ENCODE data around the gene C4BPA.

The C4BPA gene

DNA sequence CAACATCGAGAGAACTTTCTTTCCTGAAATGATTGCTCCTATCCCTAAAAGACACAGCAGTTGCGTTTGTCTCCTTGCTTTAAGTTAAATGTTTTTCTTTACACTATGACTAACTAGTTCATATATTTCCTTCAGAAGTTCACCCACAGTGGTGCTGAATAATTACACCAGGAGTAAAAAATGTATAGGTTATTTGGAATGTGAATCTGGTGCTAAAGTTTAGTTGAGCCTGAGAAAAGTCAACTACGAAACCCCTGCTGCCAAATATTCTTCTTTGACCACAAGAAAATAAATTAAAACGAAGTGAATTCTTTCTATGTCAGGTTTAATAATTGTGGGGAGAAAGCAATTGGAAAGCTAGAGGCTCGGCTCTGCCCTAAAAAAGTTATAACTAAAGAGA lies 52.8 kb downstream of the C4BPA start:
- Histone ChIP-seq H3K4me3 (ENCODE audit: insufficient read depth, low read length, poor library complexity, severe bottlenecking) (no peak overlapping the region), H3K4me2 (ENCODE audit: low read depth, low read length, poor library complexity, severe bottlenecking) (no peak overlapping the region), H3F3A (ENCODE audit: insufficient read depth) (no peaks in the 10 kb centered on the region), H3K9me2 (replicated peaks; ENCODE audit: insufficient read depth, low read length) (no peaks in the 10 kb centered on the region), H3K36me3 (ENCODE audit: low read length) (no peaks in the 10 kb centered on the region), H4K20me1 (ENCODE audit: low read depth, low read length) (no peaks in the 10 kb centered on the region), H3K27me3 (ENCODE audit: low read length) (no peaks in the 10 kb centered on the region), H3K27ac (ENCODE audit: low read depth, low read length) (no peak overlapping the region), H3K79me2 (ENCODE audit: insufficient read depth, low read length) (no peaks in the 10 kb centered on the region), H3K9me3 (ENCODE audit: insufficient read depth, low read length) (no peaks in the 10 kb centered on the region), H3K9ac (ENCODE audit: low read length) (no peak overlapping the region), H2AFZ (ENCODE audit: low read depth, low read length, severe bottlenecking) (no peak overlapping the region)
- no peak for TF ChIP-seq EZH2phosphoT487 (conservative IDR thresholded peaks at IDR 0.05; ENCODE audit: low read length)
- TF ChIP-seq, protein P1, sequence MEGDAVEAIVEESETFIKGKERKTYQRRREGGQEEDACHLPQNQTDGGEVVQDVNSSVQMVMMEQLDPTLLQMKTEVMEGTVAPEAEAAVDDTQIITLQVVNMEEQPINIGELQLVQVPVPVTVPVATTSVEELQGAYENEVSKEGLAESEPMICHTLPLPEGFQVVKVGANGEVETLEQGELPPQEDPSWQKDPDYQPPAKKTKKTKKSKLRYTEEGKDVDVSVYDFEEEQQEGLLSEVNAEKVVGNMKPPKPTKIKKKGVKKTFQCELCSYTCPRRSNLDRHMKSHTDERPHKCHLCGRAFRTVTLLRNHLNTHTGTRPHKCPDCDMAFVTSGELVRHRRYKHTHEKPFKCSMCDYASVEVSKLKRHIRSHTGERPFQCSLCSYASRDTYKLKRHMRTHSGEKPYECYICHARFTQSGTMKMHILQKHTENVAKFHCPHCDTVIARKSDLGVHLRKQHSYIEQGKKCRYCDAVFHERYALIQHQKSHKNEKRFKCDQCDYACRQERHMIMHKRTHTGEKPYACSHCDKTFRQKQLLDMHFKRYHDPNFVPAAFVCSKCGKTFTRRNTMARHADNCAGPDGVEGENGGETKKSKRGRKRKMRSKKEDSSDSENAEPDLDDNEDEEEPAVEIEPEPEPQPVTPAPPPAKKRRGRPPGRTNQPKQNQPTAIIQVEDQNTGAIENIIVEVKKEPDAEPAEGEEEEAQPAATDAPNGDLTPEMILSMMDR (IDR thresholded peaks at IDR 0.05; ENCODE audit: insufficient read depth, low read length, poor library complexity, severe bottlenecking) = no peak

DNA sequence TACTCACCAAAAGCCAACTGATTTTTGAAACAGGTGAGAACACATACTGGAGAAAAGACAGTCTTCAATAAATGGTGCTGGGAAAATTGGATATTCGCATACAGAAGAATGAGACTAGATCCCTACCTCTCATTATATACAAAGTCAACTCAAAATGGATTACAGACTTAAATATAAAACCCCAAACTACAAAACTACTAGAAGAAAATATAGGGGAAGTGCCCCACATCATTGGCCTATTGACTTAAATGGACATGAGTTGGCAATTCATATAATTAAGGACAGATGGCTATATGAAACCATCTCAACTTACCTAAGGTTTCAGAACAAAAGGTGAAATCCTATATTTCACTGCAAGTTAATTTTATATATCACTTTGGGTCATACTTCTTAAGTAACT lies 60.1 kb downstream of the C4BPA start:
- Histone ChIP-seq H3K4me2 (ENCODE audit: low read depth, low read length, poor library complexity, severe bottlenecking) (no peak overlapping the region), H3K36me3 (ENCODE audit: low read length) (no peaks in the 10 kb centered on the region), H4K20me1 (ENCODE audit: low read depth, low read length) (no peaks in the 10 kb centered on the region), H3K4me3 (ENCODE audit: insufficient read depth, low read length, poor library complexity, severe bottlenecking) (no peak overlapping the region), H3K79me2 (ENCODE audit: insufficient read depth, low read length) (no peaks in the 10 kb centered on the region), H2AFZ (ENCODE audit: low read depth, low read length, severe bottlenecking) (no peak overlapping the region), H3K27me3 (ENCODE audit: low read length) (no peaks in the 10 kb centered on the region), H3K9ac (ENCODE audit: low read length) (no peak overlapping the region), H3F3A (ENCODE audit: insufficient read depth) (no peaks in the 10 kb centered on the region), H3K27ac (ENCODE audit: low read depth, low read length) (no peak overlapping the region), H3K9me2 (replicated peaks; ENCODE audit: insufficient read depth, low read length) (no peaks in the 10 kb centered on the region), H3K9me3 (ENCODE audit: insufficient read depth, low read length) (no peaks in the 10 kb centered on the region)
- TF ChIP-seq EZH2phosphoT487 (conservative IDR thresholded peaks at IDR 0.05; ENCODE audit: low read length) = no peak
- TF ChIP-seq, protein P1 (IDR thresholded peaks at IDR 0.05; ENCODE audit: insufficient read depth, low read length, poor library complexity, severe bottlenecking) = no peak

DNA sequence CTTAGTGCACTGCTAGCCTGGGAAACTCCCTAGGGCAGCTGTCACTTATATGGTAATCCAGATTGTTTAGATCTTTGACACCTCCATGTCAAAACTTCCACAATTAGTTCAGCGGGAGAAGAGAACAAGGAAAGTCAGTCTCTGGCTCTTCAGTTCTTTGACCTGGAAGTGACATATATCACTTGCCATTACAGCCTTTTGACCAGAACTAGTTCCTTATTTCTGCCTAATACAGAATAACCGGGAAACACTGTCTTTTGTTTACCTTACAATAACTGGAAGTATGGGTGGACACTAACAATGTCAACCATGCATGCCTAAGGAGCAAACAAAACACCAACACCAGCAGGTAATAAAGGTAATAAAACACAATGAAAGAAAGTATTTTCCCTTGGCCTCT lies 68.3 kb downstream of the C4BPA start:
- H3K4me2 ChIP-seq (ENCODE audit: low read depth, low read length, poor library complexity, severe bottlenecking) = no peak overlapping the region
- no peaks in the 10 kb centered on the region for H3K79me2 ChIP-seq (ENCODE audit: insufficient read depth, low read length)
- H4K20me1 ChIP-seq (ENCODE audit: low read depth, low read length) = no peaks in the 10 kb centered on the region
- TF ChIP-seq, protein P1 (IDR thresholded peaks at IDR 0.05; ENCODE audit: insufficient read depth, low read length, poor library complexity, severe bottlenecking) = no peak
- TF ChIP-seq EZH2phosphoT487 (conservative IDR thresholded peaks at IDR 0.05; ENCODE audit: low read length) = no peak
- no peaks in the 10 kb centered on the region for H3K36me3 ChIP-seq (ENCODE audit: low read length)
- no peak overlapping the region for H3K4me3 ChIP-seq (ENCODE audit: insufficient read depth, low read length, poor library complexity, severe bottlenecking)
- no peak overlapping the region for H3K27ac ChIP-seq (ENCODE audit: low read depth, low read length)
- no peaks in the 10 kb centered on the region for H3K9me2 ChIP-seq (replicated peaks; ENCODE audit: insufficient read depth, low read length)
- no peaks in the 10 kb centered on the region for H3K27me3 ChIP-seq (ENCODE audit: low read length)
- H3K9ac ChIP-seq (ENCODE audit: low read length) = no peak overlapping the region
- no peaks in the 10 kb centered on the region for H3F3A ChIP-seq (ENCODE audit: insufficient read depth)
- H3K9me3 ChIP-seq (ENCODE audit: insufficient read depth, low read length) = no peaks in the 10 kb centered on the region
- H2AFZ ChIP-seq (ENCODE audit: low read depth, low read length, severe bottlenecking) = no peak overlapping the region
